WI38 (cell line): ENCODE measurements around the gene KCNN3.

Source experiments
- H3K4me3 ChIP-seq: 2 replicates; pipeline ENCODE4 v1.5.1; 2011; ENCODE audit warnings: low read depth, mild to moderate bottlenecking, control low read depth, low read length
- TF ChIP-seq, protein P1 (sequence below): IDR thresholded peaks from 2 replicates; pipeline ENCODE4 v1.5.1; 2012; ENCODE audit warnings: low read depth, mild to moderate bottlenecking, control low read depth, low read length

Gene KCNN3

DNA sequence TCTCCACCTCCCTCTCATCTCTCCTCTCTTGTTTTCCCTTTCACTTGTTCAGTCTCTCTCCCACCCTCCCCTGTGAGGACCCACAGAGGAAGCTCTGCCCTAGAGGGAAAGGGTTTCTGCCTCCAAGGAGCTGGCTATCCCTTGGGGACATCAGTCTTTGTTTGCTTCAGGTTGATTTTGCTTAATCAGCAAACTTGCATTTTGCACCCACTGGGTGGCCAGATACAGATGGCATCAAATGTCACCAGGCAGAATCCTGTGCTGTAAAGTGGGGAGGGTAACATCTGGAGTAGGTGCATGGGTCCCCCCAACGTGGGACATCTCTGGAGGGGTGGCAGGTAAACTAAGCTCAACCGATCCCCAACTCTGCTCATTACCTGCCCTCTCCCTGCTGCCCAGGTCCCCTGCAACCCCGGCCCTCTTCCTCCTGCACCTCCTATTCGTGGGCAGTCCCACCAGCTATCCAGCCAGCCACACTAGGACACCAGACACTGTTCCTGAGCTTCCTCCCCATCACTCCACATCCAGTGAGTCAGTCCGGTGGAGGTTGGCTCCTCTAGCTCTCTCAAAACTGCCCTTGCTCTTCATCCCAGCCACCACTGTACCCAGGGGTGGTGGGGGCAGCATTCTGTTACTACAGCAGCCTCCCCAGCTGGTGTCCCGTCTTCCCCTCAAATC is 123.3 kb downstream of the KCNN3 start:
- TF ChIP-seq, protein P1, sequence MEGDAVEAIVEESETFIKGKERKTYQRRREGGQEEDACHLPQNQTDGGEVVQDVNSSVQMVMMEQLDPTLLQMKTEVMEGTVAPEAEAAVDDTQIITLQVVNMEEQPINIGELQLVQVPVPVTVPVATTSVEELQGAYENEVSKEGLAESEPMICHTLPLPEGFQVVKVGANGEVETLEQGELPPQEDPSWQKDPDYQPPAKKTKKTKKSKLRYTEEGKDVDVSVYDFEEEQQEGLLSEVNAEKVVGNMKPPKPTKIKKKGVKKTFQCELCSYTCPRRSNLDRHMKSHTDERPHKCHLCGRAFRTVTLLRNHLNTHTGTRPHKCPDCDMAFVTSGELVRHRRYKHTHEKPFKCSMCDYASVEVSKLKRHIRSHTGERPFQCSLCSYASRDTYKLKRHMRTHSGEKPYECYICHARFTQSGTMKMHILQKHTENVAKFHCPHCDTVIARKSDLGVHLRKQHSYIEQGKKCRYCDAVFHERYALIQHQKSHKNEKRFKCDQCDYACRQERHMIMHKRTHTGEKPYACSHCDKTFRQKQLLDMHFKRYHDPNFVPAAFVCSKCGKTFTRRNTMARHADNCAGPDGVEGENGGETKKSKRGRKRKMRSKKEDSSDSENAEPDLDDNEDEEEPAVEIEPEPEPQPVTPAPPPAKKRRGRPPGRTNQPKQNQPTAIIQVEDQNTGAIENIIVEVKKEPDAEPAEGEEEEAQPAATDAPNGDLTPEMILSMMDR, result no peak
- no peak overlapping the region for H3K4me3 ChIP-seq

DNA sequence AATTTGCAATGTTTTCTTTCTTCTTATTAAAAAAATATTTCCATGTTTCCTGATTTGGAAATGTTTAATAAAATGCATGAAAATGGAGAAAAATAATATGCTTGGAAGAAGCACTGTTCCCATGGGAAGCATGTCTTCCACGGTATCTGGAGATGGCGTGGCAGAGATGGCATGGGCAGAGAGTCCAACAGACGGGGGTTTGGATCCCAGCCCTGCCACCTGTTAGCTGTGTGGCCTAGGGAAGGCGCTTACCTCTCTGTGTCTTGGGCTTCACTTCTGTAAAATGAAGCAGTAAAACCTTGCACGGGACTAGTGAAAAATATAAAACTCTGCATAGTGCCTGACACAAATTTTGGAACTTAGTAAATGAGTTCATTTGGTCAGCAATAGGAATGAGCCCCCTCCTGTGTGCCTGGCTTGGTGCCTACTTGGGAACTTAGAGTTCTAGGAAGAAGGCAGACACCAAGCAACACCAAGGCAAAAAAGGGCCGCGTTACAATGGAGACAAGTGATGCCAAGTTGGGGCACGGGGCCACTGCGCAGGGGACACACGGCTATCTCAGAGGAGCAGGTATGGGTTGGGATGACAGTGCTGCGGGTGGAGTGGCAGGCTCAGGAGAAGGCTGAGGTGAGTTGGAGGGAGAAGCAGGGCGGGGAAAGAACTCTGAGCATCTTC is 124.2 kb downstream of the KCNN3 start:
- TF ChIP-seq, protein P1, result no peak
- no peak overlapping the region for H3K4me3 ChIP-seq

DNA sequence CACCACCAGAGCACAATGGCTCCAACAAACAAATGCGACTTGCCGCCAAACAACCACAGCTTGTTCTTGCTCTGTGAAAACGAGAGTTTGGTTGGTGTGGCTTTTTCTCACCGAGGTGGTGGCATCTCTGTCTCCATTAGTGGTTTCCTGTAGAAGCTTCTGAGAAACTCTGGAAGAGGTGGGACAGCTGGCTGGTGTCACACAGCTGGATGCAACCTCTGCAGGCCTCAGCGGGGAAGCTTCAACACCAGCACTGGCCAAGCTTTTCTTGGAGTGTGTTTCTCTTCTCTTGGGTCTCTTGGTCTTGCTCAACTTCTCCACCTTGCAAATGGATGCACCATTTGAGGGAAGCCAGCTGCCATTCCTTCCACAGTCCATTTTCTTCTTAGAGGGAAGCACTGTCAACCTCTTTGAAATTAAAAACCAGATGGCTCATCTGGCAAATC is 124.8 kb downstream of the KCNN3 start:
- TF ChIP-seq, protein P1, result no peak
- H3K4me3 ChIP-seq, result no peak overlapping the region

DNA sequence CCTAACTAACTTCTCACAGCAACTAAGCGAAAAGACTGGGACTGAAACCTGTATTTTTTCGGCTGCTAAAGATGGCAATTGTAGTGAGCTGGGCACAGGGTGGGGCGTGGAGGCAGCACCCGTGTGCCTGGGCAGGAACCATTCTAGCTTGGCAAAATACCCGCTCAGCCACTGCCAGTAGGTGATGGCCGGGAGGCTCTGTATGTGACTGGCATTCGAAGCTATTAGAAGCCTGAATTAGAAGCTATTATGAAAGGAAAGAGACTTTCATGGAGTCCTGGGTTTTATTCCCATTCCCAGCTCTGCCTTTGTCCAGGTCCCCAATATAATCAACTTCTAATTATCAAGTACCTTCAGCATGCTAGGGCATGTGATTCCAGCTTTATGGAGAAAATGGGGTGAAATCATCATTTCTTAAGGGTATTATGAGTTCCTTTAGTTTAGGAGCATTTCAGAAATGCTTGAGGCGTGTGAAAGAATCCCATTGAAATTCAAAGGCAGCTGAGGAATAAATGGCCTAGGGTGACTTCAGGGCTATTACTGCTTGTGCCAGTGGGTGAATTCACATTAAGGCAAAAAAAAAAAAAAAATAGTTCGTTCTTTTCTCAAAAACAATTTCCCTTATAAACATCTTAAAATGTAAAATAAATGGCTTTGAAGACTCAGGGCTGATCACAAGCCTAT is 125.6 kb downstream of the KCNN3 start:
- TF ChIP-seq, protein P1, result no peak
- H3K4me3 ChIP-seq, result no peak overlapping the region

DNA sequence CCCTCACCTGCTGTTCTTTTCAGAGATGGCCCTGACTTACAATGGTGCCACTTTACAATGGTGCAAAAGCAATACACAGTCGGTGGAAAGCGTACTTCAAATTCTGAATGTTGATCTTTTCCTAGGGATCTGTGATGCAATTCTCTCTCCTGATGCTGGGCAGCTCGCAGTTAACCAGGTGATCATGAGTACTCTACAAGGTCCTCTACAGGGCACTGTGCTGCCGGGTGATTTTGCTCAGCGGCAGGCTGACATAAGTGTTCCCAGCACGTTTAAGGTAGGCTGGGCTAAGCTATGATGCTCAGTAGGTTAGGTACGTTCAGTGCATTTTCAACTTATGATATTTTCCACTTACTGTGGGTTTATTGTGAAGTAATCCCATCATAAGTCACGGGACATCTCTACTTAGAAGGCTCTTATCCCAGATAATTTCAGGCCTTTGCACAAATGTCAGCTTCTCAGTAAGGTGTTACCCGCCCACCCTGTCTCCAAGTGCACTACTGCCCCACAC is 126.5 kb downstream of the KCNN3 start:
- no peak overlapping the region for H3K4me3 ChIP-seq
- TF ChIP-seq, protein P1, result no peak

DNA sequence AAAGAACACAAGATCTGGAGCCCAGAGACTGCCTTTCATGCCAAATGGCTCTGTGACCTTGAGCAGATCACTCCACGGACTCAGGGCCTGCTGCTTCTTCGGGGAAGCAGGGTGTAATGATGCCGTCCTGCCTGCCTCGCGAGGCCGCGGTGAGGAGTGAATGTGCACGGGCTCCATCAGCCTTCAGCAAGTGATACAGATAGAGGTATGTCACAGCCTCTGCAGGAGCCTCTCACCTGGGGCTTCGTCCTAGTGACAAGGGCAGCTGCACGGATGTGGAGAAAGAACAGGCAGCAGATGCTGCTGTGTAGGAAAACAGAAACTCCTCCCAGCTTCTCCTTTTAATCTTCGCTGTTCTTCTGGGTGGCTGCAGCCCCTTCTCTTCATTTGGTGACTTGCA is 127.5 kb downstream of the KCNN3 start:
- TF ChIP-seq, protein P1, result no peak
- H3K4me3 ChIP-seq, result no peak overlapping the region
